CD4-positive, alpha-beta T cell treated with Interleukin-2 at 100 ng/mL for 4 hours (primary cell): ENCODE results near the gene IRGC.
A peak's percentile ranks its signal among the peaks of the same experiment; 100 is the strongest.

Experiments
- DNase-seq: peaks from one replicate; pipeline ENCODE4 v3.0.0-alpha.2; 2020; ENCODE audit warnings: low spot score

IRGC gene

GRCh38 chr19:43725468-43725867 lies 9.6 kb downstream of the IRGC start:
- no peak for DNase-seq

DNA sequence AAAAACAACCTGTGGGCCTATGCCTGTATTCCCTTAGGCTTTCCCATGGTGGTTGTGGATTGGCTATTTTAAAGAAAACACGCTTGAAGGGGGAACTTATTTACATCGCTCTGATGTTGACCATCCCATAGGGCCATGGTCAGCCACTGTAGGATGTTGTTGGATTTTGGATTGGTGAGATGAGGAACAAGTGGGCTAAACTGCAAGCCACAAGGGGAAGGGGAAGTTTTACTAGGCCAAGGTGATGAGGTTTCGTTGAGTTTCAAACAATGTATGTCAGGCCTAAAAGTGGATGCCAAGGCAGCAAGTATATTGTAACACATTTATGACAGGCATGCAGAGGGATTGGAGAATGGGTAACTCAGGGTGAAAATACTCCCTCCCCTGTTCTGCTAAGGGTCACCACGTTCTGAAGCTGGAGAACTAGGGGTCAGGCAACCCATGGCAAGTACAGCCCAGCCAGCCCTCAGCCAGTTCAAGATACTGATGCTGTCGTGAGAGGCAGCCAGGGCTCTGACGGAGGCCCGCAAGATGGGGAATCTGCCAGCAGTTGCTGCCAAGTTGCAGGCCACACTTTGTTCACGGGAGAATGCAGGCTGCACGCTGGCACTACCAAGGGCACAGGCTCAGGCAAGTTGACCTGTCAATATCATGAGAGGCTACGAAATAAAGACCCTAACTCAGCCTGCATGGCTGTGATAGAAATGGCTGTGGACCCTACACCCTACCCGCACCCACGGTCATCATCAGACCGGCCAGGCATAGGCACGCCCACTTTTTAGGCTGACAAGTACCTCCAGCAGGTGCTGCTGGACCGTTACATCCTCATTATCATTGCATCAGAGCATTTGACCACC lies 11.1 kb downstream of the IRGC start:
- DNase-seq, result no peak

DNA sequence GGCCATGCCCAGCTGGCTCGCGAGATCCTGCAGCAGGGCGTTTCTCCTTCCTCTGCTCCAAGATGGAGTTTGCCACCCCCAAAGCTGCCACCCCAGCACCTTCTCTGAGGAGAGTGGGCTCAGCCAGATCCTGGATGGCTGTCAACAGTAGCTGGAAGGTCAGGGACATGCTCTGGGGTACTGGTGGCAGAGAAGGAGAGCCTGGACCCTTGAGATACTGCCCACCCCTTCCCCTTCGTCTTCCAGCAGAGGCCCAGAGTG lies 11.6 kb downstream of the IRGC start:
- DNase-seq, result no peak

DNA sequence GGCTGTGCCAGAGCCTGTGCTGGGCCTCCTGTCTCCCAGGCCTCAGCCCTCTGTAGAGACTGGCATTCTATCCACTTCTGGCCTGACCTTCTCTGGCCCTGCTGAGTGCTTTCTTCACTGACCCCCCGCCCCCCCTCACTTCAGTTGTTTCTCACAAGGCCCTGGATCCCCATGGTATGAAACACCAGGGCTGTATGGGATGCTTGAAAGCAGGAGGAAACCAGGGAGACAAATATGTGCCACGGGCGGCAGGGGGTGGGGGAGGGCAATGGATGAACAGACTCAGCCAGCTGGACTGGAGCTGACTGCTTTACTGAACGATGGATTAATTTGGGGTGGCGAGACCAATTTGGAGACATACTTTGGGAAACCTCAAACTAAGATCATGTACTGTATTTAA lies 14.0 kb downstream of the IRGC start:
- DNase-seq, result no peak

DNA sequence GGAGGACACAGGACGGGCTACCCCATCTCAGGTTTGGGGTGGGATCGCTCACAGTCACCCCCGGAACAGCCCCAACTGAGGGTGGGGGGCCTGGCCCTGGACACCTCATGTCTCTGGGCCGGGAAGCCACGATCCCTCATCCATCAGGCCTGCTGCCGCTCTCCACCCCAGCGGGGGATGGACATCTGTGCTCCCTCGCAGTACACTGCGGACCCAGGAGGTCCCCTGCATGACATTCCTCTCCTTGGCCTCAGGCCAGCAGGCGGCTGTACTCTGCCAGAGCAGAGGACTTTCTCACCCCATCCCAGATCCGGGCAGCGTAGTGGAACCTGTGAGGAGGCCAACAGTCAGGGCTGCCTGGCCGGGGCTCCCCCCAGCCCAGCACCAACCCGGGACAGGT lies 15.5 kb downstream of the IRGC start:
- DNase-seq, result no peak

DNA sequence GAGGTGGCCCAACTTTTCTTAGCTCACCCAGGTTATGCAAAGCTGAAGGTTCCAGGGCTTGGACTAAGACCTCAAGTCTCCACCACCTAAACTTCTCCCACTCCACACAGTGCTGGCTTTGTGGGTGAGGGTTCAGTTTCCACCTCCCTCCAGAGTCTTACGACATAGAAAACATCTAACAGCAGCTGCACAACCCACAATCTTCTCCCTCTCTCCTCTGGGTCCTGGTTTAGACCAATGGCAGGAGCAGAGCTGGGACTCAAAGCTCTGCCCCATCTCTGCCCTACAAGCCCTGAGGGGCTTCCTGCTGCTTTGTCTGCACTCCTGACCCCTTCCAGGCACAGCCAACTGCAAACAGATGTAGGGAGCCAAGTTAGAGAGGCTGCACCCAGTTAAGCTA lies 16.0 kb downstream of the IRGC start:
- no peak for DNase-seq

- DNase-seq, result no peak
These were observed 19.1 kb downstream of the IRGC start for GRCh38 chr19:43735013-43735412.

GRCh38 chr19:43735957-43736356 lies 20.1 kb downstream of the IRGC start:
- DNase-seq, result no peak

DNA sequence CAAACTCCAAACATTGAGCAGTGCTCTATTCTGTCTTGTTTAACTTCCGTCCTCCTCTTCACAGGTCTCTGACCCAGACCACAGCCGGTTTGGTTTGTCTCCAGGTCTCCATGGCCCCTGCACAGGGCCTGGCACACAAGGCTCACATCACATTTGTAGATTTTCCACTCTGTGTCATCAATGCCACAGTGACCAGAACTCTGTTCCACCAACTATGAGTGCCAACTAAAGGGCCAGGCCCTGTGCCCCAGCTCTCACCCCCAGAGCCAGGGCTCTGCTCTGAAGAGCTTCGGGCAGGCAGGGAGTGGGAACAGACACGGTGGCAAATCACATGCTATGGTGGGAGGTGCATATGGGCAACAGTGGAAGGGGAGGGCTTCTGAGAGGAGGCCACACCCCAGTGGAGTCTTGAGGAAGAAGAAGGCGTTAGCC lies 22.9 kb downstream of the IRGC start:
- no peak for DNase-seq

DNA sequence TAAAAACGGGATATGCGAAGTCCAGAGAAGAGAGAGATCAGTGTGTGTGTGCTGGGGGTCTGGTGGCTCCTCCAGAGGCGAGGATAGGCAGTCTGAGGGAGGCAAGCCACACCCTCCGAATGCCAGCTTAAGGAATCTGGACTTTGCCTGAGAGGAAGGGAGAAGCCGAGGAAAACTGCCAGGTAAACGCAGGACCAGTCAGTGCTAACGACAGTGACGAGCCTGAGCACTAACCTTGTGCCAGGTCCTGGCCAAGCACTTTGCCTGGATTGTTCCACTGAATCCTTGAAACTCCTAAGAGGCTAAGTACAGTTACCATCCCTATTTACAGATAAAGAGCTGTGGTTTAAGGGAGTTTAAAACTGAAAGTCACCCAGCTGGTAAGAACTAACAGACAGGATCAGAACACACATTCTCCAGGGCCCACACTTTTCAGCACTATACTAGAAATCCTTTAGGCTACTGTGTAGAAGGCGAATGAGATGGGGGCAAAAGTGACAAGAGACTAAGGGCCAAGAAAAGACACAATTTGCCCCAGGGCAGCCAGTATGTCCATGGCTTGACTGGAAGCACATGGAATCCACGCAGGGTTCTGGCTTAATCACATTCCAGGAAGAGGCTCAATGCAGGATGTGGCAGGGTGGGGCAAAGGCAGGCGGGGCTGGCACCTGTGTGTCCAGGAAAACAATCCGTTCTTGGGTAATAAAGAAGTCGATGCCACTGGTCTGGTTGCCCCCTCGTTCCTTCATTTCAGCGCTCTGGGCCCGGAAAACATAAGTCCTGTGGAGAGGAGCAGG lies 23.8 kb downstream of the IRGC start:
- no peak for DNase-seq

GRCh38 chr19:43741075-43741825 lies 25.4 kb downstream of the IRGC start:
- no peak for DNase-seq

GRCh38 chr19:43743059-43743458 lies 27.2 kb downstream of the IRGC start:
- no peak for DNase-seq

DNA sequence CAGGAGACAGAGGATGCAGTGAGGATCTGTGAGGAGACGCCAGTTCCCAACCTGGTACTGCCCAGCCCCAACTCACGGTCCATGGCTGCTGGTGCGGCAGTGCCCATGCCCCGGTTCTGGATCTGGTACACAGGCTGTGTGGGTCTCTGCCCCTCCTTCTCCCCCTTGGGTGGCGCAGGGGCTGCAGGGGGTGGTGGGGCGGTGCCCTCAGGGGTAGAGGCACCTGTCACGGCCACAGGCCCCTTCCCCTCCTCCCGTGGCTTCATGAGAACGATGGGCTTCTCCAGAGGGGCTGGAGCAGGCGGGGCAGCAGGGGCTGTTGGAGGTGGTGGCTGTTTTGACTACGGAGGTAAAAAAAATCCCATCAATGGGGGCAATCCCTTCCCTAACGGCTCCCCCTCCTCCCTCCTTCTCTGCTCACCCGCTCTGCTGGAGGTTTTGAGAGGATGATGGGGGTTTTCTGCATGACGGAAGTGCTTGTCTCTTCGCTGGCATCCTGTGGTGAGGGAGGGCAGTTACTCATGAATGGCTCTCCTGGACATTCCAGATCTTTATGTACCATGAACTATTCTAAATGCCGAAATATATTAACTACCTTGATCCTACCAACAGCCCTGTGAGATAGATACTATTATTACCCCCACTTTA lies 31.8 kb downstream of the IRGC start:
- peak; percentile 22 for DNase-seq

DNA sequence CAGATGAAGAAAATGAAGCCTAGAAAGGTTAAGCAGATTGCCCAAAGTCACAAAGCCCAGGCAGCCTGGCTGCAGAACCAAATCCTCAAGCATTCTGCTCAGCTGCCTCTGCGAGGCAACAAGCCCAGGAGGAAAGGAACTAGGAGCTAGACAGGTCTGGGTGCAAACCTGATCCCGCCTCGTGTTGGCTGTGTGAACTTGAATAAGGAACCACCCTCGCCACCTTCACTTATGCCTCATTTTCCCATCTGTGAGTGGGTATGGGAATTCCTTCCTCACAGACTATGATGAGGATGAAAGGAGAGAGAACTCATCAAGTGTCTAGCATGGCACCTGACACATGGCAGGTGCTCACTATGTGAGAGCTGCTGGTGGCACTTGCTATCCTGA lies 32.3 kb downstream of the IRGC start:
- no peak for DNase-seq

DNA sequence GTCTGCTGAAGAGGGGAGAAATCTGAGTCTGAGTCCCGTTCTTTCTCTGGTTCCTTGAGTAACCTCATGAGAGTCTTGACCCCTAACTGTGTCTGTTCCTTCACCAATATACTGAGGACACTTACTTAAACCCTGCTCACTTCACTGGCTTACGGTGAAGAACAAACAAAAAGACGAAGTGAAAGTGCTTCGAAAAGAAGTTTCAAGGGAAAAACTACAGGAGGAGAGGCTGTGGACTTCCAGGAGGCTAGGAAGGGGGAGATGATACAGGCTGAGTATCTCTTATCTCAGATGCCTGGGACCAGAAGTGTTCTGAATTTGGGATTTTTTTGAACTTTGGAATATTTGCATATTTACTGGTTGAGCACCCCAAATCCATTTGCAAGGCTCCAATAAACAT lies 32.8 kb downstream of the IRGC start:
- no peak for DNase-seq

- no peak for DNase-seq
These were observed 33.3 kb downstream of the IRGC start for GRCh38 chr19:43749152-43749551.

DNA sequence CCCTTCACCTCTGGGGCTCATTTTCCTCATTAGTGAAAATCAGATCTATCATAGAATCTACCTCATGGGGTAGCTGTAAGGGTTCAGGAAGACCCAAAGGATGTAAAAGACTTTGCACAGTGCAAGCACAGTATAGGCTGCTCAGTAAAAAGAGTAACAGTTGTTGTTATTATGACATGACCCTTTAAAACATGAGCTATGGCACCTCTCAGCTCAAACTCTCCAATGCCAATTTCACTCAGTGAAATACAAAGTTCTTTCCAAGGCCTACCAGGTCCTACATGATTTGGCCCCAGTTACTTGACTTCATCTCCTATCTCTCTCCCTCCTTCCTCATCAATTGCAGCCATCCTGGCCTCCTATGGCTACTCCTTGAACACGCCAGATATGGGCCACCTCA lies 34.0 kb downstream of the IRGC start:
- no peak for DNase-seq

DNA sequence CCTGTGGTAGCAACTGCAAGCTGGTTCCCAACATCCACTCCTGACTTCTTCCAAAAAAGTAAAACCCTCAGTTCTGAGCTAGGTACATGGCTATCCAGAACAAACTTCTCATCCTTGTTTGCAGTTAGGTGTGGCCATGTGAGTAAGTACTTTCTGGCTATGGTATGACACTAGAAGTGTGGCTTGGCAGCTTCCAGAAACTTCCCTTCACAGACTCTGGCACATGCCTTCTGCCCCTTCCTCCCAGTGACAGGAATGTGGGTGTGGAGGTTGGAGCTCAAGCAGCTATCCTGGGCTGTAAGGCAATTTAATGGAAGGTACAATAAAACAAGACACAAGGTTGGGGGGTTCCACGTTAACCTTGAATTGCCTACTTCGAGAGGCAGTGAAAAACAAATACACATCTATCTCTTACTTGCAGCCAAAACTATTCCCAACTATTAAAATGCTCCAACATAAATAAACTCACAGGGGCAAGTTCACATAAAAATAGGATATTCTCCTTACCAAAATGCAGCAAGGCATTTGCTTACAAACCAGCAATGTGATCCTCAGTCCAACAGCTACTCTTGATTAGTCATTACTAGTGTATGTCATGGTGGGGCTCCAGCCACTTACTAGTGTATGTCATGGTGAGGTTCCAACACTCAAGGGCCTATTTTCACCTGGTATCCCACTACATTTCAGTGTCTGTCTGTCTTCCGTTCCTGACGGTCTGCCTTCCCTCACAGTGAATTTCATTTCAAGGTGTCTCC lies 35.8 kb downstream of the IRGC start:
- DNase-seq, result no peak

DNA sequence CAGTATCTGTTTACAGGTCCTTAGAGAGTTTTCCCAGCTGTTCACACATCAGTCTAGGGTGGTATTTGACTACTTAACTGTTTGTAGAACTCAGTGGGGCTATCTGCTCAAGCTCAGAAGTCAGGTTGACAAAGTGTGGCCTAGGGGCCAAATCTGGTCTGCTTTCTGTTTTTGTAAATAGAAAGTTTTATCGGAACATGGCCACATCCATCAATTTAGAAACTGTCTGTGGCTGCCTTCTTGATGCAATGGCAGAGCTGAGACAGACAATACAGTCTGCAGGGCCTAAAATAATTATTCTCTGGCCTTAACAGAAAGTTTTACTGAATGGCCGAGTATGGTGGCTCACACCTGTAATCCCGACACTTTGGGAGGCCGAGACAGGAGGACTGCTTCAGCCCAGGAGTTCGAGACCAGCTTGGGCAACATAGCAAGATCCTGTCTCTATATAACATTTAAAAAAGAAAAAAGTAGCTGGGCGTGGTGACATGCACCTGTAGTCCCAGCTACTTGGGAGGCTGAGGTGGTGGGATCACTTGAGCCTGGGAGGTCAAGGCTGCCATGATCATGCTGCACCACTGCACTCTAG lies 36.5 kb downstream of the IRGC start:
- DNase-seq, result no peak

DNA sequence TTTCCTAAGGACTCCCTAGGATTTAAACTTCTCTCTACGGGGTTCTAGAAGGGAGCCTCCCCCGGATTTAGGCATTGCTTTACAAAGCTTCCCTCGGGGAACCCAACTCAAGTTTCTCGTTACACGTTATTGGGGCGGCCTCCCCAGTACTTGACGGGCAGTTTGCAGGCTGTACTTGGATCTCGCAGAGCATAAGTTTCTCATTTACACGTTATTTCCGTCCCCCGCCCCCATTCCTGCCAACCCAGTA lies 38.3 kb downstream of the IRGC start:
- no peak for DNase-seq

- DNase-seq, result peak; percentile 98
These were observed 38.8 kb downstream of the IRGC start, which contains the start of gene SMG9 for GRCh38 chr19:43754503-43755255. Gene SMG9, minus strand, starts transcription at chr19:43754962. Its CDS starts 4,221 bp downstream, at chr19:43750741.
